GM18507 (cell line): ENCODE measurements around the gene SLC27A4.

ENCODE experiments used
- DNase-seq: peaks from one replicate; pipeline ENCODE4 v3.0.0; 2011; ENCODE audit warnings: low read depth; ENCODE audit not compliant: insufficient read length; ENCODE audit errors: extremely low spot score
- FAIRE-seq: peaks from 2 replicates; lab custom pipeline; 2011; peaks lifted over from hg19 to GRCh38; lab: Jason Lieb, UNC

The SLC27A4 gene

DNA sequence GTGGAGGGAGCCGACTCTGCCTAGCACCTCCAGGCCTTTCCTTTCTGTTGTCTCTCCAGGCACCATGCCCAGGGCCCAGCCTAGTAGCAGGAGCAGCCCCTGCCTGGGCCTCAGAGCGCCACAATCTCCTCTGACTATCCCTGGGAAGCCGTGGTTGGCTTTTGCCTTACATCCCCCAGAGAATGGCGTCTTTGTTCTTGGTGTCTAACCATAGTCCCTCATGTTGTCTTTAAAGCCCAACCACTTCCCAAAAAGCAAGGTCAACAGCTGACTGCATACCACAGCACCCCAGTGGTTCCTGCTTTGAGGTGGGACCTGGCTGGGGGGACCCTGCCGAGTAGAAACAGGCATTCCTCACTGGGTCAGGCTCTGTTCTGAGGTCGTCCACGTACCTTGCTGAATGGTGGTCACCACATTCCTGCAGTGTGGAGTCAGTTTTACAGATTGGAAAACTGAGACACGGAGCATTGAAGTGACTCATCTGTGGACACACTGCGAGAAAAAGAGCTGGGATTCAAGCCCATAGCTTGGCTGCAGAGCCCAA lies 66.6 kb downstream of the SLC27A4 start:
- DNase-seq (no peak), FAIRE-seq (no peak)

DNA sequence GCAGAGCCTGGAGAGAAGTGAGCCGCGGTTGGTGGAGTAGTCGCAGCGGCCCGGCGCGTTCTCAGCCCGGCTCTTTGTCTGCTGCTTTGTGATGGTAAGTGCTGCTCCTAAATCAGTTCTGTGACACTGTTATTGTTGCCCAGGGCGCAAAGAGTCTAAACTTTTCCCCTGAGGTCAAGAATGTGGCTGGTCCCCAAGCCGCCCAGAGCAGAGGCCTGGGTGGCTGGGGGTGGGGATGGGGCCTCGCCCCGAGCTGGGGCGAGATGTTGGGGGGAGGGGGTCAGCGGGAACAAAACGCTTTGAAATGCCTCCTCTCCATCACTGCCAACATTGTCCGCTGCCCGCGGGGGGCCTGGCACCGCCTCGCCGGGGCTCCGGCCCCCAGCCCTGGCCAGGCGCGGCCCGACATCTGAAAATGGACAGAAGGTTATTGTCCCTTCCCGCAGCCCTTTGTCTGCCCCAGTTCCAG lies 68.7 kb downstream of the SLC27A4 start:
- no peak for DNase-seq
- FAIRE-seq, result no peak

DNA sequence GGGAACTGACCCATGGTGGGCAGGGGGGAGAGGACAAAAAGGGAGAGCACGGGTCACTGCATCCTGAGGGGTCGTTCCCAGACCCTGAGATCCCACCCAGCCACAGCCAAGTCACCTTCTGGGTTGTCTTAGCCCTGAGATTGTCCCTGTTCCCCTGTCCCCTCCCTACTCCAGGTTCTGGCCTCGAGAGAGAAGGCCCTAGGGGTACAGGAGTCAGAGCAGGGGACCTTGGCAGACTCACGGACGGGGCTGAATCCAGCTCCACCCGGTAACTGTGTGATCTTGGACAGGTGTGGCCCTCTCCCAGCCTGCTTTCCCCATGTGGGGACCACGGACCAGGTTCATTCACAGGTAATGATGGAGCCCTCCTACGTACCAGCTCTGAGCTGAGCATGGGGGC lies 69.1 kb downstream of the SLC27A4 start:
- no peak for FAIRE-seq
- no peak for DNase-seq

DNA sequence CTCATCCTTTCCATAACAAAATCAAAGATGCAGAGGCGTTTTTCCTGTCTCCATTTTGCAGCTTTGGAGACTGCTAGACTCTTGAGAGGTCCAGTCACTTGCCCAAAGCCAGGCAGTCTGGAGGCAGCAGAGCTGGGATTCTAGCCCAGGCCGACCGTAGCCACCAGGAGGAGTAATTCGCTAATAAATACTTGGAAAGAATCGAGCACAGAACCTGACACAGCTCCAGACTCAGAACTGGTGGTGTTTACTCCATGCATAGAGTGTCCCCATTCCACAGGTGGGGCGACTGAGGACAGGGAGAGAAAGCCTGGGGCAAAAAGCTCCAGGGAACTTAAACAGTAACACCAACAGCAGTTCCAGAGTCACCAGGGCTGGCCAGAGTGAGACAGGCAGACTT lies 69.7 kb downstream of the SLC27A4 start:
- DNase-seq (no peak), FAIRE-seq (no peak)
